Measurements from ENCODE around the gene LTBP1.

- no peak for TF ChIP-seq CTCF (IDR thresholded peaks at IDR 0.05)
- TF ChIP-seq POLR2A (IDR thresholded peaks at IDR 0.05), result no peak
These were observed 196.1 kb downstream of the LTBP1 start for GRCh38 chr2:33142810-33143209.

All from ovary (tissue), 3 donors.